ENCODE results near the gene NDOR1.

Gene NDOR1

GRCh38 chr9:137263506-137263905 lies 58.0 kb downstream of the NDOR1 start:
- no peak overlapping the region for H3K4me3 ChIP-seq (replicated peaks; ENCODE audit: low read depth, low read length)
- peaks cover 22% of the 10 kb centered on the region for H3K36me3 ChIP-seq (ENCODE audit: control insufficient read depth, insufficient read depth, low read length)
- no peak for TF ChIP-seq CTCF (IDR thresholded peaks at IDR 0.05; ENCODE audit: insufficient read depth, low read length, poor library complexity, severe bottlenecking)
- H3K27me3 ChIP-seq (replicated peaks; ENCODE audit: control insufficient read depth, insufficient read depth, low read length) = no peaks in the 10 kb centered on the region
- DNase-seq (ENCODE audit: extremely low read depth, insufficient read length) = no peak

- DNase-seq (ENCODE audit: extremely low read depth, insufficient read length) = no peak
- TF ChIP-seq CTCF (IDR thresholded peaks at IDR 0.05; ENCODE audit: insufficient read depth, low read length, poor library complexity, severe bottlenecking) = no peak
- no peaks in the 10 kb centered on the region for H3K27me3 ChIP-seq (replicated peaks; ENCODE audit: control insufficient read depth, insufficient read depth, low read length)
- H3K36me3 ChIP-seq (ENCODE audit: control insufficient read depth, insufficient read depth, low read length) = peaks cover 22% of the 10 kb centered on the region
- H3K4me3 ChIP-seq (replicated peaks; ENCODE audit: low read depth, low read length) = no peak overlapping the region
Observed at GRCh38 chr9:137264067-137264466, 58.6 kb downstream of the NDOR1 start.

- peaks cover 20% of the 10 kb centered on the region for H3K36me3 ChIP-seq (ENCODE audit: control insufficient read depth, insufficient read depth, low read length)
- H3K4me3 ChIP-seq (replicated peaks; ENCODE audit: low read depth, low read length) = no peak overlapping the region
- TF ChIP-seq CTCF (IDR thresholded peaks at IDR 0.05; ENCODE audit: insufficient read depth, low read length, poor library complexity, severe bottlenecking) = no peak
- no peaks in the 10 kb centered on the region for H3K27me3 ChIP-seq (replicated peaks; ENCODE audit: control insufficient read depth, insufficient read depth, low read length)
- no peak for DNase-seq (ENCODE audit: extremely low read depth, insufficient read length)
Observed at GRCh38 chr9:137265496-137266161, 60.1 kb downstream of the NDOR1 start.

GRCh38 chr9:137266162-137266527 lies 60.6 kb downstream of the NDOR1 start:
- Histone ChIP-seq H3K36me3 (ENCODE audit: control insufficient read depth, insufficient read depth, low read length) (peaks cover 24% of the 10 kb centered on the region), H3K27me3 (replicated peaks; ENCODE audit: control insufficient read depth, insufficient read depth, low read length) (no peaks in the 10 kb centered on the region), H3K4me3 (replicated peaks; ENCODE audit: low read depth, low read length) (no peak overlapping the region)
- no peak for TF ChIP-seq CTCF (IDR thresholded peaks at IDR 0.05; ENCODE audit: insufficient read depth, low read length, poor library complexity, severe bottlenecking)
- no peak for DNase-seq (ENCODE audit: extremely low read depth, insufficient read length)
